K562 (cell line): ENCODE results near the gene ATP6V0A1. TPM values are rescaled to one million over a fixed set of nuclear protein-coding genes. Genes with fewer than 3 reads are reported as not detected.

ENCODE experiments used
- CREM ChIP-seq: IDR thresholded peaks from 2 replicates; pipeline ENCODE4 v1.6.1; 2014; ENCODE audit warnings: antibody characterized with exemption, low read depth
- FOXA3 ChIP-seq, 2 experiments: fragments of 450-650 bp in 1 of 2; sonication (generic) in 1 of 2; formaldehyde crosslinking; IDR thresholded peaks in 1 of 2; conservative IDR thresholded peaks in 1 of 2; 2 replicates each; pipeline versions ENCODE4 v1.4.0 to v1.8.0; 2020 to 2022; ENCODE audit warnings: mild to moderate bottlenecking in 2 of 2, missing genetic modification reagents in 1 of 2
- GATAD2B ChIP-seq: fragments of 450-650 bp; IDR thresholded peaks from 2 replicates; pipeline ENCODE4 v1.6.1; 2017; ENCODE audit warnings: mild to moderate bottlenecking, borderline replicate concordance
- HDAC3 ChIP-seq: fragments of 450-650 bp; IDR thresholded peaks from 2 replicates; pipeline ENCODE4 v1.6.1; 2018; ENCODE audit warnings: borderline replicate concordance, mild to moderate bottlenecking, moderate library complexity; ENCODE audit not compliant: partially characterized antibody
- KDM1A ChIP-seq, 2 experiments: fragments of 450-650 bp; IDR thresholded peaks; 2 replicates each; pipeline ENCODE4 v1.6.1; 2016; ENCODE audit warnings: mild to moderate bottlenecking in 2 of 2
- L3MBTL2 ChIP-seq: fragments of 450-650 bp; IDR thresholded peaks from 2 replicates; pipeline ENCODE4 v1.6.1; 2016; ENCODE audit warnings: mild to moderate bottlenecking, moderate library complexity
- MEF2A ChIP-seq: IDR thresholded peaks from 2 replicates; pipeline ENCODE4 v1.6.1; 2011; ENCODE audit warnings: low read depth, mild to moderate bottlenecking, low read length, moderate library complexity; ENCODE audit not compliant: control insufficient read depth
- MTA2 ChIP-seq: fragments of 450-650 bp; IDR thresholded peaks from 2 replicates; pipeline ENCODE4 v1.6.1; 2016; ENCODE audit warnings: low read depth
- PHF20 ChIP-seq: fragments of 450-650 bp; IDR thresholded peaks from 2 replicates; pipeline ENCODE4 v1.6.1; 2018; ENCODE audit not compliant: partially characterized antibody
- POU5F1 ChIP-seq: fragments of 150-350 bp; IDR thresholded peaks from 2 replicates; pipeline ENCODE4 v1.6.1; 2014; ENCODE audit warnings: borderline replicate concordance, low read length, low read depth, mild to moderate bottlenecking; ENCODE audit not compliant: partially characterized antibody
- PPARD ChIP-seq: fragments of 250-450 bp; sonication (Bioruptor Pico); IDR thresholded peaks from 2 replicates; pipeline ENCODE4 v1.8.0; 2022; ENCODE audit warnings: inconsistent platforms, mild to moderate bottlenecking, moderate library complexity
- TRIM24 ChIP-seq, 2 experiments: fragments of 450-650 bp; IDR thresholded peaks; 2 replicates each; pipeline ENCODE4 v1.6.1; 2016
- ZFX ChIP-seq: sonication (generic); formaldehyde crosslinking; IDR thresholded peaks from 2 replicates; pipeline ENCODE4 v1.8.0; 2022; ENCODE audit warnings: mild to moderate bottlenecking, missing genetic modification reagents, moderate library complexity
- ZNF311 ChIP-seq: fragments of 250-450 bp; sonication (Bioruptor Pico); IDR thresholded peaks from 2 replicates; pipeline ENCODE4 v1.4.0; 2020; ENCODE audit warnings: mild to moderate bottlenecking, moderate library complexity
- ZNF644 ChIP-seq: fragments of 200-800 bp; sonication (Bioruptor generic); IDR thresholded peaks from 2 replicates; pipeline ENCODE4 v1.6.1; 2016; ENCODE audit warnings: low read depth, missing genetic modification characterization, missing compliant biosample characterization
- polyA plus RNA-seq, 8 experiments: library from polyadenylated mRNA; depleted of rRNA in 4 of 8; stranded (reverse) in 5 of 8; unstranded in 3 of 8; fragments of >200 nt; fragmentation: Nextera tagmentation in 2 of 8; fragmentation: Illumina TruSeq in 1 of 8; extraction: Ambion mirVana in 2 of 8; extraction: Trizol in 1 of 8; gene quantifications; 2 replicates each; pipeline versions ENCODE4 v1.2.1 to v1.2.3, GENCODE V29; 2011 to 2014; ENCODE audit warnings: inconsistent platforms in 1 of 8, missing spikeins in 1 of 8
- total RNA-seq, 7 experiments: library from RNA; depleted of rRNA in 6 of 7; stranded (reverse); fragments of >200 nt in 6 of 7; fragmentation: Illumina TruSeq in 2 of 7; extraction: Trizol in 2 of 7; gene quantifications; 2 replicates each; pipeline versions ENCODE4 v1.2.1 to v1.2.3, GENCODE V29; 2011 to 2021; ENCODE audit warnings: low replicate concordance in 1 of 7
- TF ChIP-seq, protein P1 (sequence below), 3 experiments: IDR thresholded peaks in 2 of 3; conservative IDR thresholded peaks in 1 of 3; 2 replicates each; pipeline ENCODE4 v1.5.1; 2011 to 2012; ENCODE audit warnings: low read length in 3 of 3, mild to moderate bottlenecking in 3 of 3, control low read depth in 2 of 3, improper control_type of control experiment in 1 of 3, inconsistent platforms in 1 of 3, low read depth in 1 of 3, mixed read lengths in 1 of 3, moderate library complexity in 1 of 3; ENCODE audit not compliant: insufficient read depth in 2 of 3
- TF ChIP-seq, protein P2 (sequence below), 2 experiments: IDR thresholded peaks; 2 replicates each; pipeline ENCODE4 v1.6.1; 2012; ENCODE audit warnings: improper control_type of control experiment in 2 of 2, low read depth in 2 of 2, low read length in 2 of 2, borderline replicate concordance in 1 of 2
- TF ChIP-seq, protein P3 (sequence below): fragments of 150-350 bp; conservative IDR thresholded peaks from 2 replicates; pipeline ENCODE4 v1.6.1; 2014; ENCODE audit warnings: low read length

ATP6V0A1 gene
- total and polyA plus RNA-seq, 9 of the 15 experiments (the other 6 are each of a cell fraction or from before 2014, with no cell fraction given) = 11.8 to 158 (median 75.5) TPM

DNA sequence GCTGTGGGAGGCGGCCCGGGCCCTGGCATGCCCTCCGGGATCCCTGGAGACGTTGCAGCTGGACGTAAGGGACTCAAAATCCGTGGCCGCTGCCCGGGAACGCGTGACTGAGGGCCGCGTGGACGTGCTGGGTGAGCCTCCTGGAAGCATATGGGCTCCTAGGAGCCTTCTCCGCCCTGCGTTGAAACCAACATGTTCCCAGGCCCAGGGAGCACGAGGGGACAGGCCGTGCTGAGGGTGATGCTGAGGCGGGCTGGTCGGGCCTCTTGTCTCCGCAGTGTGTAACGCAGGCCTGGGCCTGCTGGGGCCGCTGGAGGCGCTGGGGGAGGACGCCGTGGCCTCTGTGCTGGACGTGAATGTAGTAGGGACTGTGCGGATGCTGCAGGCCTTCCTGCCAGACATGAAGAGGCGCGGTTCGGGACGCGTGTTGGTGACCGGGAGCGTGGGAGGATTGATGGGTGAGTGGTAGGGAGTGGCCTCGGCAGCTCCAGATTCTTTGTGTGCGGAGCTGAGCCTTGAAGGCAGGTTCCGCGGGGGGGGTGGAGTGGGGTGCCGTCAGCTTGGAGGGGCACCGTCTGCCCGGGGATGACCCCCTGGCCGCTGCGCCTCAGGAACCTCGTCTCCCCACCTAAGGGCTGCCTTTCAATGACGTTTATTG is 94.6 kb downstream of the ATP6V0A1 start (continued):
- no peak for TF ChIP-seq FOXA3 (CRISPR knock-in tag; conservative IDR thresholded peaks at IDR 0.05 in 1 of 2, IDR thresholded peaks at IDR 0.05 in 1 of 2)
- no peak for TF ChIP-seq MTA2
- TF ChIP-seq, protein P1, sequence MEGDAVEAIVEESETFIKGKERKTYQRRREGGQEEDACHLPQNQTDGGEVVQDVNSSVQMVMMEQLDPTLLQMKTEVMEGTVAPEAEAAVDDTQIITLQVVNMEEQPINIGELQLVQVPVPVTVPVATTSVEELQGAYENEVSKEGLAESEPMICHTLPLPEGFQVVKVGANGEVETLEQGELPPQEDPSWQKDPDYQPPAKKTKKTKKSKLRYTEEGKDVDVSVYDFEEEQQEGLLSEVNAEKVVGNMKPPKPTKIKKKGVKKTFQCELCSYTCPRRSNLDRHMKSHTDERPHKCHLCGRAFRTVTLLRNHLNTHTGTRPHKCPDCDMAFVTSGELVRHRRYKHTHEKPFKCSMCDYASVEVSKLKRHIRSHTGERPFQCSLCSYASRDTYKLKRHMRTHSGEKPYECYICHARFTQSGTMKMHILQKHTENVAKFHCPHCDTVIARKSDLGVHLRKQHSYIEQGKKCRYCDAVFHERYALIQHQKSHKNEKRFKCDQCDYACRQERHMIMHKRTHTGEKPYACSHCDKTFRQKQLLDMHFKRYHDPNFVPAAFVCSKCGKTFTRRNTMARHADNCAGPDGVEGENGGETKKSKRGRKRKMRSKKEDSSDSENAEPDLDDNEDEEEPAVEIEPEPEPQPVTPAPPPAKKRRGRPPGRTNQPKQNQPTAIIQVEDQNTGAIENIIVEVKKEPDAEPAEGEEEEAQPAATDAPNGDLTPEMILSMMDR (IDR thresholded peaks at IDR 0.05 in 2 of 3, conservative IDR thresholded peaks at IDR 0.05 in 1 of 3; ENCODE audit: insufficient read depth in 2 of 3, low read depth in 1 of 3, low read length in 3 of 3) = peak; percentile 73 to 86 (median 73)
- TF ChIP-seq PPARD (CRISPR knock-in tag) = no peak
- TF ChIP-seq ZFX (CRISPR knock-in tag) = peak; percentile 89
- no peak for TF ChIP-seq ZNF311 (CRISPR knock-in tag)
- TF ChIP-seq MEF2A = no peak
- TF ChIP-seq KDM1A (IDR thresholded peaks at IDR 0.05) = no peak; a peak in 1 of 4 replicates
- TF ChIP-seq, protein P2, sequence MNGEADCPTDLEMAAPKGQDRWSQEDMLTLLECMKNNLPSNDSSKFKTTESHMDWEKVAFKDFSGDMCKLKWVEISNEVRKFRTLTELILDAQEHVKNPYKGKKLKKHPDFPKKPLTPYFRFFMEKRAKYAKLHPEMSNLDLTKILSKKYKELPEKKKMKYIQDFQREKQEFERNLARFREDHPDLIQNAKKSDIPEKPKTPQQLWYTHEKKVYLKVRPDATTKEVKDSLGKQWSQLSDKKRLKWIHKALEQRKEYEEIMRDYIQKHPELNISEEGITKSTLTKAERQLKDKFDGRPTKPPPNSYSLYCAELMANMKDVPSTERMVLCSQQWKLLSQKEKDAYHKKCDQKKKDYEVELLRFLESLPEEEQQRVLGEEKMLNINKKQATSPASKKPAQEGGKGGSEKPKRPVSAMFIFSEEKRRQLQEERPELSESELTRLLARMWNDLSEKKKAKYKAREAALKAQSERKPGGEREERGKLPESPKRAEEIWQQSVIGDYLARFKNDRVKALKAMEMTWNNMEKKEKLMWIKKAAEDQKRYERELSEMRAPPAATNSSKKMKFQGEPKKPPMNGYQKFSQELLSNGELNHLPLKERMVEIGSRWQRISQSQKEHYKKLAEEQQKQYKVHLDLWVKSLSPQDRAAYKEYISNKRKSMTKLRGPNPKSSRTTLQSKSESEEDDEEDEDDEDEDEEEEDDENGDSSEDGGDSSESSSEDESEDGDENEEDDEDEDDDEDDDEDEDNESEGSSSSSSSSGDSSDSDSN (IDR thresholded peaks at IDR 0.05; ENCODE audit: borderline replicate concordance in 1 of 2, low read depth in 2 of 2, low read length in 2 of 2) = peak; percentile 71 to 91; a peak in 3 of 4 replicates
- no peak for TF ChIP-seq HDAC3
- TF ChIP-seq ZNF644 (tag) = no peak
- TF ChIP-seq PHF20 = peak; percentile 65
- TF ChIP-seq TRIM24 (IDR thresholded peaks at IDR 0.05) = 0 out of 4 replicates have a peak, but pooled peaks of 1 of the 2 experiments have one; percentile 25
- TF ChIP-seq L3MBTL2 = peak; percentile 68; the same call in 1 of the 2 replicates
- no peak for TF ChIP-seq POU5F1
- no peak for TF ChIP-seq GATAD2B
- TF ChIP-seq, protein P3, sequence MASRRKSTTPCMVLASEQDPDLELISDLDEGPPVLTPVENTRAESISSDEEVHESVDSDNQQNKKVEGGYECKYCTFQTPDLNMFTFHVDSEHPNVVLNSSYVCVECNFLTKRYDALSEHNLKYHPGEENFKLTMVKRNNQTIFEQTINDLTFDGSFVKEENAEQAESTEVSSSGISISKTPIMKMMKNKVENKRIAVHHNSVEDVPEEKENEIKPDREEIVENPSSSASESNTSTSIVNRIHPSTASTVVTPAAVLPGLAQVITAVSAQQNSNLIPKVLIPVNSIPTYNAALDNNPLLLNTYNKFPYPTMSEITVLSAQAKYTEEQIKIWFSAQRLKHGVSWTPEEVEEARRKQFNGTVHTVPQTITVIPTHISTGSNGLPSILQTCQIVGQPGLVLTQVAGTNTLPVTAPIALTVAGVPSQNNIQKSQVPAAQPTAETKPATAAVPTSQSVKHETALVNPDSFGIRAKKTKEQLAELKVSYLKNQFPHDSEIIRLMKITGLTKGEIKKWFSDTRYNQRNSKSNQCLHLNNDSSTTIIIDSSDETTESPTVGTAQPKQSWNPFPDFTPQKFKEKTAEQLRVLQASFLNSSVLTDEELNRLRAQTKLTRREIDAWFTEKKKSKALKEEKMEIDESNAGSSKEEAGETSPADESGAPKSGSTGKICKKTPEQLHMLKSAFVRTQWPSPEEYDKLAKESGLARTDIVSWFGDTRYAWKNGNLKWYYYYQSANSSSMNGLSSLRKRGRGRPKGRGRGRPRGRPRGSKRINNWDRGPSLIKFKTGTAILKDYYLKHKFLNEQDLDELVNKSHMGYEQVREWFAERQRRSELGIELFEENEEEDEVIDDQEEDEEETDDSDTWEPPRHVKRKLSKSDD = no peak
- TF ChIP-seq CREM = peak; percentile 88
